Retina (tissue), 1 donor: ENCODE measurements around the gene FTL.
A peak's percentile ranks its signal among the peaks of the same experiment; 100 is the strongest.

ENCODE experiments used
- DNase-seq: peaks from one replicate; pipeline ENCODE4 v3.0.0-alpha.2; 2016

FTL gene

DNA sequence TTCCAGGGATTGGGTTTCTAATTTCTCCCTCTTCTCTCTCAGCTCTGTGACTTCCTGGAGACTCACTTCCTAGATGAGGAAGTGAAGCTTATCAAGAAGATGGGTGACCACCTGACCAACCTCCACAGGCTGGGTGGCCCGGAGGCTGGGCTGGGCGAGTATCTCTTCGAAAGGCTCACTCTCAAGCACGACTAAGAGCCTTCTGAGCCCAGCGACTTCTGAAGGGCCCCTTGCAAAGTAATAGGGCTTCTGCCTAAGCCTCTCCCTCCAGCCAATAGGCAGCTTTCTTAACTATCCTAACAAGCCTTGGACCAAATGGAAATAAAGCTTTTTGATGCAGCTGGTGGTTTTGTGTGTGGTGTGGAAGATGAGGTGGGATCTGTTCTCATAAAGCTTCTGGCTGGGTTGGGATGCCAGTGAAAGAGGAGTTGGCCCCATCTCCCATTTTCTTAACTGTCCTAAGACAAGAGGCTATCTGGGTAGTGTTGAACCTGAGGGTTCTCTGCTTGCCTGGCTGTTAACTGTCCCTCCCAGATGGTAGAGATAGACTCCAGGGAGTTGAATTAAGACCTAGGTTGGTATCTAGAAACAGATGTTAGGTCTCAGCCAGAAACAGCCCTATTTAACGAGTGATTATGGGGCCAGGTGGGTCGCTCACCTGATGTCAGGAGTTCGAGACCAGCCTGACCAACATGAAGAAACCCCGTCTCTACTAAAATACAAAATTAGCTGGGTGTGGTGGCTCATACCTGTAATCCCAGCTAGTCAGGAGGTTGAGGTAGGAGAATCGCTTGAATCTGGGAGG is 1.6 kb downstream of the FTL start:
- no peak for DNase-seq

DNA sequence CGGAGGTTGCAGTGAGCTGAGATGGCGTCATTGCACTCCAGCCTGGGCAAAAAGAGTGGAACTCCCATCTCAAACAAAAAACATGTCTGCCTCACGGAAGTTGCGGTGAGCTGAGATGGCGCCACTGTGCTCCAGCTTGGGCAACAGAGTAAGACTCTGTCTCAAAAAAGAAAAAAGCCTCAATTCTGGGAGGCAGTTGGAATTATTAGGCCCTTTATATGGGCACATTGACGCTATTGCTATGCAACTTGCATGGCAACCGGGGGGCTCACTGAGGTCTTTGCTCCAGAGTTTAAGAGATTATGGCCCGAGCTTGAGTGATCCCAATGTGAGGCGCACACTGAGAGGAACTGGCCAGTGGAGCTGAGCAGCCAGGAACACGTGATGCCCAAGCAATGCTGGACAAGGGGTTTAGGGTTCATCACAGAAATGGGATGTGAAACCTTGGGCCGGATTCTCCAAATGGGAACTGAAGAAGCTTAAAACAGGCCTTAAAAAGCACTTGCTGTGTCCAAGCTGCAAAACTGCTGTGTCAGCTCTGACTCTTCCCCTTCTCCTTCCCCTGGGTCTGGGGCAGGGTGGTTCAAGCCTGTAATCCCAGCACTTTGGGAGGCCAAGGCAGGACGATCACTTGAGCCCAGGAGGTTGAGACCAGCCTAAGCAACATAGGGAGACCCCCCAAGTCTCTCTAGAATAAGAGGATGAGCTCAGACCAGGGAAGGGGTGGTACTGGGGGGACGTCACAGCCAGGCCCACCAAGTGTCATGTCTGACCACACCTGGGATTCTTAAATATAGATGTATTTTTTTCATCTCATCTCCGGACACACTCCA is 2.5 kb downstream of the FTL start:
- no peak for DNase-seq

DNA sequence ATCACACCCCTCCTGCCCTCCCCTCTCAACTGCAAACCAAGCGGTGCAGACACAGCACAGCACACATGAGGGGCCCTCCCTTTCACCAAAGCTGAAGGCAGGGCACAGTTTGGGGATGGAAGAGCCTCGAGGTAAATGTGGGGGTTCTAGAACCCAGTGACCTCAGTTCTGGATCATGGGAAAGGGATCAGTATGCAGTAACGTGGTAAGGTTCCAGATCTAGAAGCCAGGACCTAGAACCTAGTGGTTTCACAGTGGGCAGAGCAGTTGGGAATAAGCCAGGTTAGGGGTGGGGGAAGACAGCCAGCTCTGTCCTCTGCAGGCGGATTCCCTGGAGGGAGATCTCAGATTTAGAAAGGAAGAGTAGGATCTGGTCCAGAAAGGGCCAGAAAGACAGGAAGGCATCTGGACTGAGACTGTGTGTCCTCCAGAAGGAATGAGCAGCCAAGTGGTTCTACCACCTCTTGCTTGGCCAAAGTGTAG is 3.1 kb downstream of the FTL start:
- DNase-seq = no peak

DNA sequence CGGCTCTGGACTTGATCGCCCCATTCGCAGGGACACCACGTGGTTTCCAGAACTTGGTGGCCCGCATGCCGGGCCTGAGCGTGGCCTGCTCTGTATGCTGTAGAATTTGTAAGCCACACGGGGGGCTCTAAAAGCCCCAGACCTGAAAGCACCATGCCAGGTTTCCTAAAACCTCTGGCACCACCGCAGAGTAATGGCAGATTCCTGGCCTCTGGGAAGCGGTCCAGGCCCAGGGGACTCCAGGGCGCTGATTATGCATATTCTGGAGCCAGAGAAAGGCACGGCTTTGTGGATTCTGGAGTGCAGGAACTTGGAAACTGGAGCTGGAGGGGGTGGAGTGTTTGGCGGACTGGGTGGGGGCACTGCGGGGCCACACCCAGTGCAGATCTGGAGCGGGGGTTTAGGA is 3.7 kb downstream of the FTL start:
- DNase-seq = no peak

DNA sequence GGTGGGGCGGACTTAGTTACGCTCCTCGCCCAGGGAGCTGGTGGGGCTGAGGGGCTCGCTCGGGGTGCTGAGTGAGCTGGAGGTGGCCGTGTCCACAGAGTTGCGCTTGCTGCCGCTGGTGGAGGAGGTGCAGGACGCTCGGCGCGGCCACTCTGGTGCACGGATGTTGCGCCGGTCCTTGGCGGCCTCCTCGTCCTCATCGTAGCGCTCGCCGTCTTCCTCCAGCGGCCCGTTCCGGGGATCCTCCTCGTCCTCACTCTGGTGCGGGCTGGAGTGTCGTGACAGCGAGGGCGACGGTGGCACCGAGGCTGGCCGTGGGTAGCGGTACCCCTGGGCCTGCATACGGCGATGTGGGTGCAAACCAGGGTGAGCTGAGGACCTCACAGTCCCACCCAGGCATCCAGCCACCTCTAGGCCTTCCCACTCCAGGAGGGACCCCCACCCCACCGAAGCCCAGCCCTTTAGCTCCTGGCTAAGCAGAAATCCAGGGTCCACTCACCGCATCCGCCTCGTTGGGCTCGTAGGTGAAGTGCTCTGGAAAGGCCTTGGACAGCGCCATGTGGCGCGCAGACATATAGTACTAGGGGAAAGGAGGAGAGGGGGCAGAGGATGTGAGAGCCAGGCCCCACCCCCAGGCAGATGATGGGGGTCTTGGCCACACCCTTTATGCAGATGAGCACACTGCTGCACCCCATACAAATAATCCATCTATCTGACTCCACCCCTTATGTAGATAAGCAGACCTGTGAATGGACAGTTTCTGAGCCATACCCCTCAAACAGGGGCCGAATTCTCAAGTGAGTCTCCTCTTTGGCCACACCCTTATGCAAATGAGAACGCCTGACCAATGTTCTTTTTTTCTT is 4.4 kb downstream of the FTL start:
- DNase-seq = no peak

DNA sequence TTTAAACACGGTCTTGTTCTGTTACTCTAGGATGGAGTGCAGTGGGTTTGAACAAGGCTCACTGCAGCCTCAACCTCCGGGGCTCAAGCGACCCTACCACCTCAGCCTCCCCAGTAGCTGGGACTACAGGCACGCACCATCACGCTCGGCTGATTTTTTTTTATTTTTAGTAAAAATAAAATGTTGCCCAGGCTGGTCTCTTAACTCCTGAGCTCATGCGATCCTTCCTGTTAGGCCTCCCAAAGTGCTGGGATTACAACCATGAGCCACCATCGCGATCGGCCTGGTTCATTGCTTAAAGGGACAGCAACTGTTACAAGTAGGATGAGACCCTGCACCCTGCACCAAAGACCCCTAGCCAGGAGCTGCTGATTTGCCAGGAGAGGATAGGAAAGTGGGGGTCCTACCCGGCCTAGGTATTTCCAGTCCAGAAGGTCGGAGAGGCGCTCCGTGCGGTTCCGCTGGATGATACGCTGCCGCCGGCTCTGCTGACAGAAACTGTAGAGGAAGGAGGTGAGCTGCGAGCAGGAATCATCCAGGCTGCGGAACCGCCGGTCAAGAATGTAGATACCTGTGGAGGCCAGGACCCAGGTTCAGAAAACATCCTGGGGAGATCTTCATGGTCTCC is 5.1 kb downstream of the FTL start:
- no peak for DNase-seq

DNA sequence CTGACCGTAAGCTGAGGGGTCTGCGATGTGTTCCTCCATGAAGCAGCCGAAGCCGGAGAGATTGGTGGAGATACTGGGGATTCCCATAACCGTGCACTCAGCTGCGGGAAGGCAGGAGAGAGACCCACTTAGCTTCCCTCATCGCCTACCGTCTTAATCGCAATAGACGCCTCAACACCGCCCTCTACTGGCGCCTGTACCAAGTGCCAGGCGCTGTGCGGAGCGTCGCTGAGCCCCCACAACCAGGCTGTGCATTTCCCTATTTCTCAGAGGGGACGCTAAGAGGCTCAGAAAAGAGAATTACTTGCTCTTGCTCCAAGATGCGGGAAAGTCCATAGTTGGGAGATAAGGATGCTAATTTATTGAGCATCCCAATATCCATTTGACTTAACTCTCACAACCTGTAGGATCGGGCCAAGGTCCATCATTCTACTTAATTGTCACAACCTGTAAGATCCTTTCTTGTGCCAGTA is 5.8 kb downstream of the FTL start:
- peak; percentile 90 for DNase-seq

DNA sequence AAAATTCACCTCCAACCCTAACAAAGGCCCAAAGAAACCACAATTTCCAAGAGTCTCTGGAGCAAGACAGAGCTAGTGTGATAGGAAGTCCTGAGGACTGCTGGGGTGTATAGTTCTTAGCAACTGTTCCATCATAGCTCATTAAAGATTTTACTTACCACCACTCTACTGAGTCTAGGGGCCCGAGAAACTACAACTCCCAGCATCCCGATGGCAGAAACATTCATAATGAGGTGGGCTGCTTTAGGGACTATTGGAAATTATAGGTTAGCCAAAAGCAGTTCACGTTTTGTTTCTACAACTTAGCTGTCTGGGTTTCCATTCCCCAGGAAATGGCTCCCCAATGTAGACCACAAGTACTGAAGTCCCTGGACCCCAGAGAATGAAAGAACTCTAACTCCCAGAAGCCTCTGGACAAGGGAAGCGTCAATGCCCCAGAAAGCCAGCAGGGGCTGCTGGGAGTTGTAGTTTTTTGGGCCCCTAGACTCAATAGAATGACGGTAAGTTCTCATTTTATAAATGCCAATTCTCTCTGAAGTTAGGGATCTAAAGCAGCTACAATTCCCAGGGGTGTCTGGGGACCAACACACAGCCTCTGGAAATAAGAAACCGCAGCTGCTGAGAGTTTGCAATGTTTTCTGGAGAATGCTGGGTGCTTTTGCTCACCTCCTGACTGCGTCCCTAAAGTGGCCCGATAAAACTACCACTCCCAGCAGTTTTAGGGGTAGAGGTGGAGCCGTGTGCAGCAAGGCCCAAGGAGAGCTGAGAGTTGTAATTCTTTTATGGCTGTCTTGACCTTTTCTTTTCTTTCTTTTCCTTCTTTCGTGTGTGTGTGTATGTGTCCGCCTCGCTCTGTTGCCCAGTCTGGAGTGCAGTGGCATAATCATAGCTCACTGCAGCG is 11.1 kb downstream of the FTL start:
- DNase-seq = peak; percentile 61

DNA sequence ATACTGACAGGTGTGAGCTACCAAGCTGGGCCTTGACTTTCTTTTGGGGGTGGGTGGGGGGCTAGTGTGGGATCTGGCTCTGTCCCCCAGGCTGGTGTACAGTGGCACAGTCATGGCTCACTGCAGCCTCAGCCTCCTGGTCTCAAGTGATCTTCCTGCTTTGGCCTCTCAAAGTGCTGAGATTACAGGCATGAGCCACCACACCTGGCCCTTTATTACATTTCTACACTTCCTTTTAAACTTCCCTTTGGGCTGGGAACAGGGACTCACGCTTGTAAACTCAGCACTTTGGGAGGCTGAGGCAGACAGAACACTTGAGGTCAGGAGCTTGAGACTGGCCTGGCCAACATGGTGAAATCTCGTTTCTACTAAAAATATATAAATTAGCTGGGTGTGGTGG is 12.0 kb downstream of the FTL start:
- DNase-seq = no peak

DNA sequence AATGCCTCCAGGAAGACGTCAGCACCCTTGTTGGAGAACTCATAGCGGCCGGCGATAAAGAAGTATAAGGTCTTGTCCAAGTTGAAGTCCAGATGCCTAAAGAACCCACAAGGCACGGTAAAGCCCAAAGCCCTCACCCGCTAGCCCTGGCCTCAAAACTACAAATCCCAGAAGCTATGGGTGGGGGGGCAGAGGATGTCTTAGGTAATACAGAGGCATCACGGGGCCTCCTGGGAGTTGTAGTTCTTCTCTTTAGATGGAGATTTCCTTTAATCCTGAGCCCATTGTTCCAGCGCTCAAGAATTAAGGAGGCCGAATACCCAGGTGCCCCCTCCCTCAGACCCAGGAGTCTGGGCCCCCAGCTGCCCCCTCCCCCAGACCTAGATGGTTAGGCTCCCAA is 17.2 kb downstream of the FTL start:
- DNase-seq = no peak

DNA sequence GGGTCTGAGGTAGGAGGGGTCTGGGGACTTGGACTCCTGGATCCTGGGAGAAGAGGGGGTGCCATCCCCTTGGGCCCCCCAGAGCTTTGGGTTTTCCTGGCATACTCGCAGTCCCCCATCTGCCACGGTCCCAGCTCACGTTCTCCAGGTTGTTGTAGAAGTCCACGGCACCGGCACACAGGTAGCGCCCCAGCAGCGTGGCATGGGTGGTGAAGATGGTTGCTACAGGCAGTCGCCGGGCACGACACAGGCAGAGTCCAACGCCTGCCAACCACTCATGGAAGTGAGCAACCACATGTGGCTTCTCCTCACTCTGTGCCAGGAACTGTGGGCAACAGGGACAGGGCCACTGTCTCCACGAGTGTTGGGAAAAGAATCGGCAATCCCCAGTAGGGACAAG is 20.6 kb downstream of the FTL start:
- DNase-seq = no peak

DNA sequence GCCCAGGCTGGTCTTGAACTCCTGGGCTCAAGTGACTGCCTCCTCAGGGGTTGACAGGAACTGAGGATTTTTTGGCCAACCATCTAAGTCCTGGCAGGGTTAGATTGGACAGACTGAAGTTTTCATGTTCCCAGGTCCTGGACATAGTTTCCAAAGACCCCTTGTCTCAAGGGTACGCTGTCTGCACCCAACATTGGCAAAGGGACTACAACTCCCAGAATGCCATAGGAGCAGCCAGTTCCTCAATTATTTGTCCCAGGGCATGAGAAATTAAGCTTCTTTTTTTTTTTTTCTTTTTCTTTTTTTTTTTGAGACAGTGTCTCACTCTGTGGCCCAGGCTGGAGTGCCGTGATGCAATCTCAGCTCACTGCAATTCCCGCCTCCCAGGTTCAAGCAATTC is 21.1 kb downstream of the FTL start:
- no peak for DNase-seq

DNA sequence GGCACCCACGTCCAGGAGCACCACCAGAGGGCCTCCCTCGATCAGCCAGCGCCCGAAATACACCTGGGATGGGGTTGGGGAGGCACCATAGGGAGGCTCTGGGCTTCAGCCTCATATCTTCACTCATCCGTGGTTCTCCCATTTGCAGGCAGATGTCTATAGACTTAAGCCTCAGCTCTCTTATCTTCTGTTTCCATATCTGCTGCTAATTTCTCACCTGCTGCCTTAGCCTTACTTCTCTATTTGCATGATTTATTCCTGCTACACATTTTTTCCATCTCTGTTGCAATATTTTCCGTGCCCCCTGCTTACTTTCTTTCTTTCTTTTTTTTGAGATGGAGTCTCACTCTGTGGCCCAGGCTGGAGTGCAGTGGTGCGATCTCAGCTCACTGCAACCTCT is 22.2 kb downstream of the FTL start:
- DNase-seq = no peak

DNA sequence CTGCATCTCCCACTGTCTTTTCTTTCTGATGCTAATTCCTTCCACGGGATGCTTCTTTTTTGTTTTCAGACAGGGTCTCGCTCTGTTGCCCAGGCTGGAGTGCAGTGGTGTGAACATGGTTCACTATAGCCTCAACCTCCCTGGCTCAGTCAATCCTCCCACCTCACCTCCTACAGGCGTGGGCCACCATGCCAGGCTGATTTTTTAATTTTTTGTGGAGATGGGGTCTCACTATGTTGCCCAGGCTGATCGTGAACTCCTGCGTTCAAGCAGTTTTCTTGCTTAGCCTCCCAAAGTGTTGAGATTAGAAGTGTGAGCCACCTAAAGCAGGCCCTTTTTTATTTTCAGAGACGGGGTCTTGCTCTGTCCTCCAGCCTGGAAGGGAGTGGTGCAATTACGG is 23.2 kb downstream of the FTL start:
- DNase-seq = no peak

DNA sequence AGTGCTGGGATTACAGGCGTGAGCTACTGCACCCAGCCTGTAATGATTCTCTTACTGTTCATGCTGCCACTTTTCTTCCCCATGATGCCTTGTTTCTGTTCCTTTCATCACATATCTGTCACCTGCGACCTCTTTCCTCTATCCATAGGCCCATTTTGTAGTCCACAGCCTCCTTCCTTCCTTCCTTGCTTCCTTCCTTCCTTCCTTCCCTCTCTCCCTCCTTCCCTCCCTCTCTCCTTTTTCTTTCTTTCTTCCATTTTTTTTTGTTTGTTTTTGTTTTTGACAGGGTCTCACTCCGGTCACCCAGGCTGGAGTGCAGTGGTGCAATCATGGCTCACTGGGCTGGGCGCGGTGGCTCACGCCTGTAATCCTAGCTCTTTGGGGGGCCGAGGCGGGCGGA is 23.8 kb downstream of the FTL start:
- DNase-seq = no peak

DNA sequence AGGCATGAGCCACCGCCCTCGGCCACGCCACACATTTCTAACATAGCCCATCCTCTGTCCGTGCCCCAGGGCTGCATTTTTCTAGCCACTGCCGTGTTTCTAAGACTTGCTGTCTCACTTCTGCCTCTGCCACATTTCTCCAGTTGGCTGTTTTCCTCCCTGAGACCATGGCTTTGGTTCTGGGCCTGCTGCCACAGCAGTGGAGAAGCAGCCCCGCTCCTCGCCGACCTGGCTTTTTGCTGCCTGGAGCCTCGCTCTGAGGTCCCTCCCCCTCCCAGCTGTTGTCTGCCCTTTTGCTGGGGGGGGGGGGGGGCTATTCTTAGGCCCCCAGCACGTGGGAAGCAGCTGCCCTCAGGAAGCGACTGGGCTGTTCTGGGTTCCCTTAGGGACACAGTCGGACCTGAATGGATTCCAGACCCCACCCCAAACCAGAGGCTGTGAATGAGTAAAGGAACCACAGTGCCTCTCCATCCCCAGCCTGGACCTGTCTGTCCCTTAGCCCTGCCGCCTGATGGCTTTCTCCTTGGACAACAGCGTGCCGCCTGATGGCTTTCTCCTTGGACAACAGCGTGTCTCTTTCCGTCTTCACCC is 24.7 kb downstream of the FTL start:
- DNase-seq = no peak

DNA sequence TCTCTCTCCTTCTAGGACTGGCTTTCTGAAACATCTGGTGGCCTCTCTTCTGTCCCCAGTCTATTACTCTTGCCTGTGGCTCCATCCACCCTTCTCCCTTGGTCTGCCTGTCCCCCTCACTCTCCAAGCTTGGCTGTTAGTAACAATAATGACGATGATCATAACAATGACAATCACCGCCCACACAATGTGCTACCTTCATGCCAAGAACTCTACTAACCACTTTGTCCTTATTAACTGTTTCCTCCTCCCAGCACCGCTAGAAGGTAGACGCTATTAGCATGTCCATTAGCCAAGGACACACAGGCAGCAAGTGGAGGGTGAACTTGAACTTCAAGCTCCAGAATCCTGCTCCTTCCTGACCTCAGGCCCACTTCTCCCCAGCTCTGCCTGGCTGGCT is 25.3 kb downstream of the FTL start:
- DNase-seq = no peak

DNA sequence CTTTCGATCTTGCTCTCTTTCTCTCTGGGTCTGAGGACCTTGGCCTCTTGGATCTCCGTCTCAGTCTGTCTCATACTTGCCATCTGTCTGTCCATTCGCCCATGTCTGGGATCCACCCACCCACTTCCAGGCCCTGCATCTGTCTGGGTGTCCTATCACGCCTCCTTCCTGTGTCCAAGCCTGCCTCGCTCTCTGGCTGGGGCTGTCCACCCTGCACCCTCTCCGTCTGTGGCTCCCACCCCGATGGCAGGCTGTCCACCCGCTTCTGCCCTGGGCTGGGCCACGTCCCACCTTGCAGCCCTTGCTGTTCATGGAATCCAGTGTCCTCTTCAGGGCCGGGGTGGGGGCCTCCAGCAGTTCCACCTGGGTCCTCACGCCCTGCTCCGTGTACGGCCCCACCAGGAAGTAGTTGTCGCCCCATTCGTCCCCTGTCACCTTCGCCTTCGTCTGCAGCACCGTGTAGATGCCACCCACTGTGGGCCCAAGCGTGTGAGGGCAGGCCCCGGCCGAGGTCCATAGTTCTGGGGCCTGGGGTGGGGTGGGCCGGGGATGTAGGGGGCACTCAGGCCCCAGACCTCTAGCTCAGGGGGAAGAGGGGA is 26.0 kb downstream of the FTL start:
- no peak for DNase-seq

DNA sequence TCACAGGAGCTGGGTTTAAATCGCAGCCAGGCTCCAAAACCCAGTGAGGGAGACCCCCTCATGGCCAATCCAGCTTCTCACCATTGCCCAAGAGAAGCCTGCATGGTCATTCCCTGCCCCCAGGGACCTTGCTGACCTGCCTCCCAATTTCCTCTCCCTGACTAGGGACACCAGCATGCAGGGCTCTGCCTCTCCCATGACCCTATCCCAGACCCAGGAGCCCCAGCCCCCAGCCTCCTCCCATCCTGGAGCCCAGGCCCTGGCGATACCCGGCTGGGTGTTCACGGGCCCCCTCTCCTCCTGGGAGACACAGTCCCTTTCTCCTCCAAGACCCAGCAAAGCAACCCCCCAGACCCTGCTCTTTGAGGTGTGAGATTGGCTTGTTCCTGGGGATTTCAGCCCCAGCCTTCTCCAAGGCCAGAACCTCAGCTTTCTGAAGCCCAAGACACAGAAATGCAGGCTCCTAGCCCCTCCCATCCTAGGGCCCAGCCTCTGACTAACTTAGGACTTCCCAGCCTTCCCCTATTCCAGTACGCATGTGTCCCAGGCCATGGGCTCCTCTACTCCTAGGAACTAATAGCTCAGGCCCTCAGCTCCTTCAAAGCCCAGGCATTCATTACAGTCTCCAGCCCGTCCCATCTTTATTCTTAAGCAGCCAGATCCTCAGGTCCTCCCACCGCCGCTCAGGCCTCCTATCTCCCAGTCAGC is 26.9 kb downstream of the FTL start:
- no peak for DNase-seq

DNA sequence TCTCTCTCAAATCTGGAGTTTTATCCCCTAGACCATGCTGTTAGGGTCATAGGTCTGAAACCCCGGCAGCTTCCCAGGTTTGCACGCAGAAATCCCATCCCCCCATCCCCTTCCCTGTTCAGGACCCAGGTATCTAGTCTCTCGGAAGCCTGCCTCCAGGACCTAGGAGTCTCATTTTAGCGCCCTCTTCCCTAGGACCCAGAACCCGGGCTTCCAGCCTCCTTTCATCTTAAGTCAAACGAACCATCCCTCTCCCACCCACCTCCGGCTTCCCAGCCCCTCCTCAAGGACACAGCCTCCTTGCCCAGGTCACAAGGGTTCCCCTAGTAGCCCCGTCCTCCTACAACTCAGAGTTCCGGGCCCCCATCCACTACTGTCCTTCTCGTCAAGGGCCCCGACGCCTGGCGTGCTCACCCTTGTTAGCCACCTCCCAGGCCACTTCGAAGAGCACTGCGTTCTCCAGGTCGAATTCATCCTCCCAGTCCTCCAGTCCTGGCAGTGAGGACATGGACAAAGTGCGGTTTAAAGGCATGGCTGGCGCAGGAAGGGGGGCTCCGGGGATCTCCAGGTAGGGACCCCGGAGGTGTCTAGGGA is 27.6 kb downstream of the FTL start:
- DNase-seq = no peak
